ENCODE data around the gene HSF5.

DNA sequence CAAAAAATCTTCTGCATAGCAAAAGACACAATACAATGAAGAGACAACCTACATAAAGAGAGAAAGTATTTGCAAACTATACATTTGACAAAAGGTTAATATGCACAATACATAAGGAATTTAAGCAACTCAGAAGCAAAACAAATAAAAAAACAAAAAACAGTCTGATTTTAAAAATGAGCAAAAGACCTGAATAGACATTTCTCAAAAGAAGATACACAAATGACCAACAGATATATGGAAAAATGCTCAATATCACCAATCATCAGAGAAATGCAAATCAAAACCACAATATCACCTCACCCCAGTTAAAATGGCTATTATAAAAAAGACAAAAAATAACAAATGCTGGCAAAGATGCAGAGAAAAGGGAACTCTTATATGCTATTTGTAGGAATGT is 32.7 kb downstream of the HSF5 start:
- TF ChIP-seq EZH2 (IDR thresholded peaks at IDR 0.05), result no peak
- TF ChIP-seq POLR2AphosphoS5 (IDR thresholded peaks at IDR 0.05; ENCODE audit: borderline replicate concordance, low read depth, low read length), result no peak
- TF ChIP-seq FOXP2 (optimal IDR thresholded peaks at IDR 0.05; ENCODE audit: control extremely low read depth, extremely low read length, insufficient read depth), result no peak

Measured in SK-N-MC (cell line).